Epithelial cell of prostate (primary cell): ENCODE results near the gene IFI27.
A peak's percentile ranks its signal among the peaks of the same experiment; 100 is the strongest.

Experiments
- DNase-seq: peaks from one replicate; pipeline ENCODE4 v3.0.0-alpha.2; 2011; ENCODE audit warnings: low read depth, low spot score
- H3K27ac ChIP-seq: fragments of 450-650 bp; 2 replicates; pipeline ENCODE4 v1.5.1; 2017; ENCODE audit warnings: mild to moderate bottlenecking

Gene IFI27

GRCh38 chr14:94101748-94102147, 8.8 kb upstream of the IFI27 start:
- no peak for DNase-seq
- H3K27ac ChIP-seq = no peak overlapping the region

- H3K27ac ChIP-seq = no peak overlapping the region
- DNase-seq = no peak
Measured at GRCh38 chr14:94102768-94103482, 7.6 kb upstream of the IFI27 start.

GRCh38 chr14:94103554-94104150, 6.9 kb upstream of the IFI27 start:
- no peak overlapping the region for H3K27ac ChIP-seq
- DNase-seq = no peak

GRCh38 chr14:94104731-94105130, 5.8 kb upstream of the IFI27 start:
- H3K27ac ChIP-seq = no peak overlapping the region
- DNase-seq = no peak

GRCh38 chr14:94109915-94110250, 653 bp upstream of the IFI27 start:
- DNase-seq = no peak
- H3K27ac ChIP-seq = no peak overlapping the region

GRCh38 chr14:94111276-94112095, 950 bp downstream of the IFI27 start:
- H3K27ac ChIP-seq = no peak overlapping the region

GRCh38 chr14:94112513-94113063, 2.1 kb downstream of the IFI27 start:
- peak overlapping the region; percentile 40 for H3K27ac ChIP-seq
- DNase-seq = no peak

More at GRCh38 chr14:94111276-94112095, 950 bp downstream of the IFI27 start:
- no peak for DNase-seq

- no peak for DNase-seq
- H3K27ac ChIP-seq = peak overlapping the region; percentile 40
Measured at GRCh38 chr14:94113073-94113472, 2.5 kb downstream of the IFI27 start.

- H3K27ac ChIP-seq = peak overlapping the region; percentile 40
- no peak for DNase-seq
Measured at GRCh38 chr14:94113490-94113889, 3.0 kb downstream of the IFI27 start.

GRCh38 chr14:94113908-94114588, 3.5 kb downstream of the IFI27 start:
- H3K27ac ChIP-seq = peak overlapping the region; percentile 40
- DNase-seq = no peak

- DNase-seq = no peak
- no peak overlapping the region for H3K27ac ChIP-seq
Measured at GRCh38 chr14:94114589-94115057, 4.1 kb downstream of the IFI27 start.

- no peak for DNase-seq
- no peak overlapping the region for H3K27ac ChIP-seq
Measured at GRCh38 chr14:94115058-94115591, 4.6 kb downstream of the IFI27 start.

GRCh38 chr14:94115631-94116030, 5.1 kb downstream of the IFI27 start:
- H3K27ac ChIP-seq = no peak overlapping the region
- DNase-seq = no peak

GRCh38 chr14:94116701-94117100, 6.2 kb downstream of the IFI27 start:
- DNase-seq = no peak

GRCh38 chr14:94117856-94118255, 7.3 kb downstream of the IFI27 start:
- H3K27ac ChIP-seq = no peak overlapping the region
- no peak for DNase-seq

More at GRCh38 chr14:94116701-94117100, 6.2 kb downstream of the IFI27 start:
- H3K27ac ChIP-seq = no peak overlapping the region

- no peak for DNase-seq
- no peak overlapping the region for H3K27ac ChIP-seq
Measured at GRCh38 chr14:94119071-94119470, 8.5 kb downstream of the IFI27 start.

- H3K27ac ChIP-seq = peak overlapping the region; percentile 33
- DNase-seq = no peak
Measured at GRCh38 chr14:94120667-94121340, 10.3 kb downstream of the IFI27 start.

- DNase-seq = no peak
- H3K27ac ChIP-seq = peak overlapping the region; percentile 33
Measured at GRCh38 chr14:94121485-94121884, 10.9 kb downstream of the IFI27 start.

GRCh38 chr14:94122438-94122837, 11.9 kb downstream of the IFI27 start:
- DNase-seq = no peak
- H3K27ac ChIP-seq = no peak overlapping the region
